Parathyroid adenoma (tissue), 2 donors: Measurements from ENCODE around the gene GRB14.

Source experiments
- H2AFZ ChIP-seq: fragments of 300-600 bp; sonication (generic); one replicate; pipeline ENCODE4 v1.7.0; 2017; ENCODE audit warnings: antibody characterized with exemption, mild to moderate bottlenecking
- H3K27ac ChIP-seq: fragments of 300-600 bp; sonication (generic); one replicate; pipeline ENCODE4 v1.7.0; 2017
- H3K27me3 ChIP-seq: fragments of 300-600 bp; sonication (generic); one replicate; pipeline ENCODE4 v1.7.0; 2017; ENCODE audit warnings: low read length; ENCODE audit not compliant: control insufficient read depth, insufficient read depth
- H3K36me3 ChIP-seq: fragments of 300-600 bp; sonication (generic); one replicate; pipeline ENCODE4 v1.7.0; 2017; ENCODE audit warnings: low read length; ENCODE audit not compliant: control insufficient read depth, insufficient read depth
- H3K4me1 ChIP-seq: fragments of 300-600 bp; sonication (generic); one replicate; pipeline ENCODE4 v1.7.0; 2017; ENCODE audit warnings: control low read depth
- H3K4me2 ChIP-seq: fragments of 300-600 bp; sonication (generic); one replicate; pipeline ENCODE4 v1.7.0; 2017; ENCODE audit warnings: low read length
- H3K4me3 ChIP-seq: fragments of 300-600 bp; sonication (generic); one replicate; pipeline ENCODE4 v1.7.0; 2017; ENCODE audit warnings: low read depth, low read length
- H3K79me2 ChIP-seq: fragments of 300-600 bp; sonication (generic); one replicate; pipeline ENCODE4 v1.7.0; 2017; ENCODE audit warnings: control low read depth
- H3K9ac ChIP-seq: fragments of 300-600 bp; sonication (generic); one replicate; pipeline ENCODE4 v1.7.0; 2017; ENCODE audit warnings: mild to moderate bottlenecking
- H3K9me3 ChIP-seq: fragments of 300-600 bp; sonication (generic); one replicate; pipeline ENCODE4 v1.7.0; 2017; ENCODE audit warnings: low read length; ENCODE audit not compliant: control insufficient read depth
- TF ChIP-seq, protein P1 (sequence below): fragments of 300-600 bp; sonication (generic); IDR thresholded peaks from one replicate; pipeline ENCODE4 v1.7.0; 2017; ENCODE audit warnings: antibody characterized with exemption, mild to moderate bottlenecking
- donor health status: primary hyperparathyroidism.

The GRB14 gene

DNA sequence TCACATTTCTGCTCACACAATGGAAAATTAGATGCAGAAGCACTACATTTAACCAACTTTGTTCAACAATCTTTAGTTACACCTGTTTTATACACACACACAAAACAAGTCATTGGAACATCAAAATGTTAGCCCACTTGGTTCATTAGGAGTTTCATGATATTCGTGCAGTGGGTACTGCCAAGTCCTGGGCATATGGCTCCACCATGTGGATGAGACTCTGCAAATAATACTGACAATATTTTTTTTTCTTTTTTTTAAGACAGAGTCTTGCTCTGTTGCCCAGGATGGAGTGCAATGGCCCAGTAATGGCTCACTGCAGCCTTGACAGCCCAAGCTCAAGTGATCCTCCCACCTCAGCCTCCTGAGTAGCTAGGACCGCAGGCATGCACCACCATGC, 34.5 kb upstream of the GRB14 start:
- TF ChIP-seq, protein P1, sequence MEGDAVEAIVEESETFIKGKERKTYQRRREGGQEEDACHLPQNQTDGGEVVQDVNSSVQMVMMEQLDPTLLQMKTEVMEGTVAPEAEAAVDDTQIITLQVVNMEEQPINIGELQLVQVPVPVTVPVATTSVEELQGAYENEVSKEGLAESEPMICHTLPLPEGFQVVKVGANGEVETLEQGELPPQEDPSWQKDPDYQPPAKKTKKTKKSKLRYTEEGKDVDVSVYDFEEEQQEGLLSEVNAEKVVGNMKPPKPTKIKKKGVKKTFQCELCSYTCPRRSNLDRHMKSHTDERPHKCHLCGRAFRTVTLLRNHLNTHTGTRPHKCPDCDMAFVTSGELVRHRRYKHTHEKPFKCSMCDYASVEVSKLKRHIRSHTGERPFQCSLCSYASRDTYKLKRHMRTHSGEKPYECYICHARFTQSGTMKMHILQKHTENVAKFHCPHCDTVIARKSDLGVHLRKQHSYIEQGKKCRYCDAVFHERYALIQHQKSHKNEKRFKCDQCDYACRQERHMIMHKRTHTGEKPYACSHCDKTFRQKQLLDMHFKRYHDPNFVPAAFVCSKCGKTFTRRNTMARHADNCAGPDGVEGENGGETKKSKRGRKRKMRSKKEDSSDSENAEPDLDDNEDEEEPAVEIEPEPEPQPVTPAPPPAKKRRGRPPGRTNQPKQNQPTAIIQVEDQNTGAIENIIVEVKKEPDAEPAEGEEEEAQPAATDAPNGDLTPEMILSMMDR: no peak
- no peak overlapping the region for H3K4me3 ChIP-seq
- H3K27ac ChIP-seq: no peak overlapping the region
- H3K27me3 ChIP-seq: no peaks in the 10 kb centered on the region
- no peaks in the 10 kb centered on the region for H3K36me3 ChIP-seq
- no peak overlapping the region for H3K4me2 ChIP-seq
- no peak overlapping the region for H3K9ac ChIP-seq
- H3K79me2 ChIP-seq: no peaks in the 10 kb centered on the region
- no peaks in the 10 kb centered on the region for H3K4me1 ChIP-seq
- no peak overlapping the region for H2AFZ ChIP-seq
- H3K9me3 ChIP-seq: no peaks in the 10 kb centered on the region

DNA sequence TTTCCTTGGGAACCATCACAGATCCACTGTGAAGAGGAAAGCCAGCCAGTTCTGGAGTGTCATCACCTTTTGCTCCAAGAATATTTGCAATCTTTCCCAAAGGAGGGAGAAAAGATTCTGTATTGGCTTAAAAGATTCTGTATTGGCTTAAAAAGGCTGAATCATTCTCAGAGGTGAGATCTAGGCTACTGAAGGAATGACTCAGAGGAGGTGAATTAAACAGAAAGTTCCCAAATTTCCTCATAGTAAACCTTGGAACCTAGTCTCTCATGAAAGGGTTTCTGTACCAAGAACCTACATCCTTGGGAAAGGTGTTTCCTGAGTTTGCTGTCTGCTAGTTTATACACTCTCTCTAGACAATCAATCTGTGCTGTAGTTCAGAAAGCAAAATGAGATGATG, 34.1 kb upstream of the GRB14 start:
- no peaks in the 10 kb centered on the region for H3K4me1 ChIP-seq
- no peak overlapping the region for H3K4me2 ChIP-seq
- H3K79me2 ChIP-seq: no peaks in the 10 kb centered on the region
- H3K4me3 ChIP-seq: no peak overlapping the region
- TF ChIP-seq, protein P1: no peak
- no peaks in the 10 kb centered on the region for H3K9me3 ChIP-seq
- H3K9ac ChIP-seq: no peak overlapping the region
- no peaks in the 10 kb centered on the region for H3K27me3 ChIP-seq
- no peak overlapping the region for H2AFZ ChIP-seq
- H3K27ac ChIP-seq: no peak overlapping the region
- H3K36me3 ChIP-seq: no peaks in the 10 kb centered on the region

DNA sequence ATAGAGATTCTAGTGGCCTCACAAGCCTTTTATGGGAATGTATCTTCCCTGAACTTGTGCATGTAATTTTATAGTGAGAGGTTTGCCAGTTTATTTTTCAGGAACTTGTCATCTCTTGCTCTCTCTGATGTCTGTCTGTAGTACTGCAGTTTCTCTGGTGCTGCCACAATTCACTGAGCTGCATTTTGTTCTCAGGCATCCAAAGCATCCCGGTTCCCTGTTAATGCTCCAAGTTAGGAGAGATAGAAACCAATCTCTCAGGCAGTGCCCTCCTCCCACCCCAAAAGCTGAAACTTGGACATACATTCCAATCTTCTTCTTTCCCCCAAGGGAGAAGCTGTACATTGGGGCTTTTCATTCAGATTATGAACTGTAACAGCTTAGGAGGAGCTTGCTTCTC, 30.1 kb upstream of the GRB14 start:
- no peaks in the 10 kb centered on the region for H3K4me1 ChIP-seq
- no peaks in the 10 kb centered on the region for H3K36me3 ChIP-seq
- H3K9me3 ChIP-seq: no peaks in the 10 kb centered on the region
- no peaks in the 10 kb centered on the region for H3K27me3 ChIP-seq
- TF ChIP-seq, protein P1: no peak
- no peak overlapping the region for H3K4me2 ChIP-seq
- no peak overlapping the region for H3K27ac ChIP-seq
- H3K9ac ChIP-seq: no peak overlapping the region
- no peak overlapping the region for H3K4me3 ChIP-seq
- no peaks in the 10 kb centered on the region for H3K79me2 ChIP-seq
- no peak overlapping the region for H2AFZ ChIP-seq

DNA sequence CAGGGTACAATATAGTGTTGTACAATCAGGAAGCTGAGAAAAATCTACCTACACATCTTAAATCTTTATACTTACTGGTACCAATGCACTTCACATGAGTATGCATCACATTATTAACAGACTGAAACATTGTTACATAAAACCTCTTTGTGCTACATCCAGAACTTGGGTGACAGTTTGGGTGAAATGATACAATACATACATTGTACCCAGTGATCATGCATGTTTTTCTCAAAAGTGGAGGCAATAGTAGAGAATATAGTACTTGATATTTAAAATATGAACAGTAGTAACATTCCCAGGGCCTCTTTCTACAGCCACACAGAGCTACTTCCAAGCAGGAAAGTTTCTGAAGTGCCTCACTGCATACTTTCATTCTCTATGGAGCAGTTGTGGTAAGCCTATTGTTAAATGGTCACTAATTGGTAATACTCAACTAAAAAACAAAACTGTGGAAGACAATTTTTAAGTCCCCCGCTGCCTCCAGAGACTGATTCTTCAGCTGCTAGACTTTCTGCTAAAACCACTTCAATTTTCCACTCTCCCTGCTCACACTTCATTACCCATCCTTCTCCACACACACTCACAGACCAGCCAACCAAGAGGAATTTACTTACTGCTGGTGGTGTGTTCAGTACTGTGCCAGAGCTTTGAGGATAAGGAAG, 22.9 kb upstream of the GRB14 start:
- Histone ChIP-seq H2AFZ (no peak overlapping the region), H3K4me1 (no peaks in the 10 kb centered on the region), H3K4me2 (no peak overlapping the region), H3K36me3 (no peaks in the 10 kb centered on the region), H3K27me3 (no peaks in the 10 kb centered on the region), H3K4me3 (no peak overlapping the region), H3K9me3 (no peaks in the 10 kb centered on the region), H3K9ac (no peak overlapping the region), H3K27ac (no peak overlapping the region), H3K79me2 (no peaks in the 10 kb centered on the region)
- TF ChIP-seq, protein P1: no peak

DNA sequence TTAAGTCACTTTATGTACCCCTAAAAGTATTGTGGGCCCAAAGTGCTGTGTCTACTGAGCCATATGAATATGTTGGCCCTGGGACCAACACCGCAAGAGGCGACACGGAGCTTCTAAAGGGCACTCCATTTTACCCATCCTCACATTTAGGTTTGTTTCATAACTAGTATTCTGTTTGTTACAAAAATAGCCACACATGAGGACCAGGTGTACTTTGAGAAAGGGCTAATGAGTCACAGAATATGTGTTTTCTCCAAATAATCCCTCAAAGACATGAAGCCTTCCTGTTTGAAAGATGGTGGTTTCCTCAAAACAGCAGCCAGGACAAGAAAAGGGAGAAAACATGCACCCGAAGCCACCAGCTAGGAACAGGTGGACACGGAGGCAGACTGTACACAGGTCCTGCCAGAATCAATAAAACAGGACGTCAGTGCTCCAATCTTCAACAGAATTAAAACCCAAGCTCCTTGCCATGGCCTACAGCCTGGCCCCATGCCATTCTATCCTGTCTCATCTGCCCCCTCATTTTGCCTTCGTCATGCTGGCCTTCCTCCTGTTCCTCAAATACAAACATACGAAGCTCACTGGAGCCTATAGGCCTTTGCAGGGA, 21.8 kb upstream of the GRB14 start:
- Histone ChIP-seq H3K36me3 (no peaks in the 10 kb centered on the region), H3K27ac (no peak overlapping the region), H3K4me2 (no peak overlapping the region), H3K4me3 (no peak overlapping the region), H3K79me2 (no peaks in the 10 kb centered on the region), H3K4me1 (no peaks in the 10 kb centered on the region), H3K27me3 (no peaks in the 10 kb centered on the region), H3K9ac (no peak overlapping the region), H2AFZ (no peak overlapping the region), H3K9me3 (no peaks in the 10 kb centered on the region)
- TF ChIP-seq, protein P1: no peak
